NCI-H2029 treated with DMSO at 0.1 percent for 48 hours (cell line): ENCODE measurements around the gene SPRR1B.
"Not testable (repeated sequence)": the region's sequence is repeated elsewhere in the genome, so short reads cannot be mapped to it uniquely, and the experiment has no call there.

Experiments
- DNase-seq: peaks from one replicate; lab custom pipeline; 2025; lab: John Stamatoyannopoulos, UW

Gene SPRR1B

GRCh38 chr1:153030895-153031294 lies at the start of gene SPRR1B:
Gene SPRR1B (plus strand): TSS chr1:153031203. CDS start chr1:153032346, 1,143 bp downstream.
- DNase-seq = no peak

- no peak for DNase-seq
Observed at GRCh38 chr1:152982076-152982475, 48.9 kb upstream of the SPRR1B start.

GRCh38 chr1:152983234-152983633 lies 47.8 kb upstream of the SPRR1B start:
- DNase-seq = no peak

- no peak for DNase-seq
Observed at GRCh38 chr1:152983743-152984142, 47.3 kb upstream of the SPRR1B start, which contains the start of gene SPRR1A. Gene SPRR1A (plus strand): TSS chr1:152984081. CDS start chr1:152985231, 1,150 bp downstream.

- no peak for DNase-seq
Observed at GRCh38 chr1:152986578-152986977, 44.4 kb upstream of the SPRR1B start.

- no peak for DNase-seq
Observed at GRCh38 chr1:152993186-152993585, 37.8 kb upstream of the SPRR1B start.

GRCh38 chr1:152995842-152996241 lies 35.2 kb upstream of the SPRR1B start:
- no peak for DNase-seq

- DNase-seq = no peak
Observed at GRCh38 chr1:152996633-152997400, 34.2 kb upstream of the SPRR1B start.

GRCh38 chr1:152997901-152998300 lies 33.1 kb upstream of the SPRR1B start:
- no peak for DNase-seq

- DNase-seq = no peak
Observed at GRCh38 chr1:152998476-152998875, 32.5 kb upstream of the SPRR1B start.

GRCh38 chr1:152999818-153000217 lies 31.2 kb upstream of the SPRR1B start:
- no peak for DNase-seq

GRCh38 chr1:153000294-153000693 lies 30.7 kb upstream of the SPRR1B start:
- DNase-seq = no peak

GRCh38 chr1:153001382-153001781 lies 29.6 kb upstream of the SPRR1B start, which contains the start of gene SPRR3:
Gene SPRR3 (plus strand): TSS chr1:153001749. CDS start chr1:153003021, 1,272 bp downstream.
- DNase-seq = no peak

GRCh38 chr1:153011235-153011758 lies 19.7 kb upstream of the SPRR1B start:
- not testable (repeated sequence) for DNase-seq

GRCh38 chr1:153021829-153022228 lies 9.2 kb upstream of the SPRR1B start:
- not testable (repeated sequence) for DNase-seq

- DNase-seq = not testable (repeated sequence)
Observed at GRCh38 chr1:153022340-153022739, 8.7 kb upstream of the SPRR1B start.

GRCh38 chr1:153023109-153023508 lies 7.9 kb upstream of the SPRR1B start:
- no peak for DNase-seq

GRCh38 chr1:153024413-153024812 lies 6.6 kb upstream of the SPRR1B start:
- DNase-seq = no peak

GRCh38 chr1:153025797-153026196 lies 5.2 kb upstream of the SPRR1B start:
- DNase-seq = no peak

GRCh38 chr1:153028766-153029165 lies 2.2 kb upstream of the SPRR1B start:
- no peak for DNase-seq

GRCh38 chr1:153032073-153032472 lies 1.1 kb downstream of the SPRR1B start:
- DNase-seq = no peak

- no peak for DNase-seq
Observed at GRCh38 chr1:153032677-153033308, 1.8 kb downstream of the SPRR1B start.

- no peak for DNase-seq
Observed at GRCh38 chr1:153035211-153035610, 4.2 kb downstream of the SPRR1B start.
